Peyer's patch (tissue), 4 donors: Measurements from ENCODE around the gene FGD5. TPM values are rescaled to one million over a fixed set of nuclear protein-coding genes. Genes with fewer than 3 reads are reported as not detected.

Experiments used
- DNase-seq, 3 donors: peaks; one replicate each; pipeline ENCODE4 v3.0.0-alpha.2; 2017 to 2019
- H3K27ac ChIP-seq, 4 donors: fragments of 200-600 bp; sonication (generic); one replicate each; pipeline ENCODE4 v1.5.1; 2016 to 2019
- H3K27me3 ChIP-seq, 2 donors: fragments of 200-600 bp; sonication (generic); one replicate each; pipeline ENCODE4 v1.5.1; 2019
- H3K36me3 ChIP-seq, 3 donors: fragments of 200-600 bp; sonication (generic); one replicate each; pipeline ENCODE4 v1.5.1; 2016 to 2019
- H3K4me1 ChIP-seq, 4 donors: fragments of 200-600 bp; sonication (generic); one replicate each; pipeline ENCODE4 v1.5.1; 2016 to 2019
- H3K4me3 ChIP-seq, 4 donors: fragments of 200-600 bp; sonication (generic); 1 replicate in 3 of 4; 2 replicates in 1 of 4; pipeline ENCODE4 v1.5.1; 2016 to 2019; ENCODE audit warnings: mild to moderate bottlenecking in 1 of 4
- H3K9me3 ChIP-seq, 4 donors: fragments of 200-600 bp; sonication (generic); one replicate each; pipeline ENCODE4 v1.5.1; 2016 to 2019; ENCODE audit warnings: mild to moderate bottlenecking in 1 of 4
- POLR2A ChIP-seq, 2 donors: fragments of 450-650 bp; IDR thresholded peaks; one replicate each; pipeline ENCODE4 v1.5.1; 2017; ENCODE audit warnings: antibody characterized with exemption in 2 of 2, mild to moderate bottlenecking in 2 of 2, moderate library complexity in 2 of 2
- total RNA-seq, 4 donors: library from RNA; depleted of rRNA; stranded (reverse); fragments of >200 nt; gene quantifications; one replicate each; pipeline ENCODE4 v1.1.0, GENCODE V29; 2016
- TF ChIP-seq, protein P1 (sequence below), 6 experiments: fragments of 450-650 bp in 4 of 6; fragments of 200-600 bp in 2 of 6; sonication (generic) in 1 of 6; IDR thresholded peaks; one replicate each; pipeline ENCODE4 v1.5.1; 2017 to 2019; ENCODE audit warnings: antibody characterized with exemption in 6 of 6, mild to moderate bottlenecking in 3 of 6, moderate library complexity in 1 of 6

FGD5 gene
- total RNA-seq, 4 donors from 2014 or later, result 8.6 to 65.2 (median 18.1) TPM

DNA sequence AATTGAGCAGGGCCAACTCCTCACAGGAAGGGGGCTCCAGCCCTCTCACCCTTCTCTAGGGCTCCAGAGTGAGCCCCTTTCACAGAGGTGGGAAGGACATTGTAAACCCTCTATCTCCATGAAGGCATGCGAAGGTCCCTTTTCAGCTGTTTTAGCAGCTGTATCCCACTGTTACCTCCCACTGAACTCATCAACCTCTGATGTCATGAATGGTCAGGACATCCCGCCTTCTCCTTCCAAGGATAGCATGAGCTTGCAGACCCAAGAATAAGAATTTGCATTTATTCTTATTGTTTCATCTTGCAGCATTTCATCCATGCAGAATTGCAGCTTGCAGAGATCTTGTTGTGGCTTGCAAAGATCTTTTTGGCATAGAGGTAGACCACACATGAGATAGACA lies 24.3 kb upstream of the FGD5 start:
- Histone ChIP-seq H3K4me3 (no peak overlapping the region), H3K36me3 (no peaks in the 10 kb centered on the region), H3K9me3 (no peaks in the 10 kb centered on the region), H3K4me1 (peaks cover 0 to 16% (median 0%) of the 10 kb centered on the region in 4 donors), H3K27me3 (no peaks in the 10 kb centered on the region), H3K27ac (no peak overlapping the region)
- TF ChIP-seq POLR2A (IDR thresholded peaks at IDR 0.05), result no peak
- TF ChIP-seq, protein P1, sequence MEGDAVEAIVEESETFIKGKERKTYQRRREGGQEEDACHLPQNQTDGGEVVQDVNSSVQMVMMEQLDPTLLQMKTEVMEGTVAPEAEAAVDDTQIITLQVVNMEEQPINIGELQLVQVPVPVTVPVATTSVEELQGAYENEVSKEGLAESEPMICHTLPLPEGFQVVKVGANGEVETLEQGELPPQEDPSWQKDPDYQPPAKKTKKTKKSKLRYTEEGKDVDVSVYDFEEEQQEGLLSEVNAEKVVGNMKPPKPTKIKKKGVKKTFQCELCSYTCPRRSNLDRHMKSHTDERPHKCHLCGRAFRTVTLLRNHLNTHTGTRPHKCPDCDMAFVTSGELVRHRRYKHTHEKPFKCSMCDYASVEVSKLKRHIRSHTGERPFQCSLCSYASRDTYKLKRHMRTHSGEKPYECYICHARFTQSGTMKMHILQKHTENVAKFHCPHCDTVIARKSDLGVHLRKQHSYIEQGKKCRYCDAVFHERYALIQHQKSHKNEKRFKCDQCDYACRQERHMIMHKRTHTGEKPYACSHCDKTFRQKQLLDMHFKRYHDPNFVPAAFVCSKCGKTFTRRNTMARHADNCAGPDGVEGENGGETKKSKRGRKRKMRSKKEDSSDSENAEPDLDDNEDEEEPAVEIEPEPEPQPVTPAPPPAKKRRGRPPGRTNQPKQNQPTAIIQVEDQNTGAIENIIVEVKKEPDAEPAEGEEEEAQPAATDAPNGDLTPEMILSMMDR (IDR thresholded peaks at IDR 0.05), result no peak
- DNase-seq, result peak in 1 of 3 donors; percentile 24

DNA sequence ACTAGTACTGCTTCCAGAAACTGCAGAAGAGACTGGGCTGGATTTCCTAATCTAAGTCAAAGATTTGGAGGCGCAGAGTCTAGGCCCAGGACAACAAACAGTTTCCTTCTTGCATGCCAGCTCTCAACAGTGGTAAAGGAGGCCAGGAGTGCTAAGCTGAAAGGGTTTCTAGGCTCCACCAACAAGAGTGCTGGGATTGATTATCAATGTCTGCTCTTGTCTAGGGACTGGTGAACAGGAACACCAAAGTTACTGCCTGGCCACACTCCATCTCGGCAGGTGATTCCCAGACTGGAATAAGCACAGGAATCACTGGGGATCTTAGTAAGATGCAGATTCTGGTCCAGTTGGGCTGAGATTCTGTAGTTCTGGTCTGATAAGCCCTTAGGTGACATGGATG lies 22.8 kb upstream of the FGD5 start:
- H3K27me3 ChIP-seq, result no peaks in the 10 kb centered on the region
- H3K4me1 ChIP-seq, result peaks cover 0 to 16% (median 0%) of the 10 kb centered on the region in 4 donors
- H3K27ac ChIP-seq, result no peak overlapping the region
- peak in 1 of 3 donors; percentile 15 for DNase-seq
- TF ChIP-seq POLR2A (IDR thresholded peaks at IDR 0.05), result no peak
- TF ChIP-seq, protein P1 (IDR thresholded peaks at IDR 0.05), result no peak
- H3K36me3 ChIP-seq, result no peaks in the 10 kb centered on the region
- H3K9me3 ChIP-seq, result no peaks in the 10 kb centered on the region
- no peak overlapping the region for H3K4me3 ChIP-seq

DNA sequence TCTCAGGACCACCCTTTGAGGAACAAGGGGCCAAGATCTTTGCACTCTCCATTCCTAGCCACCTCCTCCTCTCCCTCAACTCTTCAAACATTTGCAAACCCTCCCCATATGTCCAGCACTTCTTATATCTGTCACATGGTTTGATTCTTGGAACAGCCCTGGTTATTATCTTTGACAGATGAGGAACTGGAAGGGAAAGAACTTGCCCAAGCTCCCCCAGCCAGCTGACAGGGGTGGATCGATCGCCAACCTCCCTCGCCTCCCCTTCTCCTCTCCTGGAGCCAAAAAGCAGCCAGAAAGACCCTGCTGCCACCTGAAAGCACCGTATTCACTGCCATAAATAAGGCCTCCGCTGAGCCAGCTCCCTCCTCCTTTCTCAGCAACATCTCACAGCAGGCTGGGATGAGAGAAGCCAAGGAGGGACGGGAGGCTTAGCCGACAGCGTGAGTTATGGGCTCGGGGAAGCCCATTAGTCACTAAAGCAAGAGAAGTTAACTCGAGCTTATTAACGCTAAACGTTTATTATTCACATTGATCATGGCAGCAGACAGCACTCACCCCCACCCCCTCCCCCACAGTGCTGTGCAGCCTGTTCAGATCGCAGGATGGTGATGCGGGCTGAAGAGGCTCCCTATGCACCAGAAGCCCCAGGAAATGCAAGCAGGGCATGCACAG lies 22.2 kb upstream of the FGD5 start:
- no peak overlapping the region for H3K4me3 ChIP-seq
- no peaks in the 10 kb centered on the region for H3K36me3 ChIP-seq
- H3K4me1 ChIP-seq, result peaks cover 0 to 16% (median 0%) of the 10 kb centered on the region in 4 donors
- TF ChIP-seq POLR2A (IDR thresholded peaks at IDR 0.05), result no peak
- TF ChIP-seq, protein P1 (IDR thresholded peaks at IDR 0.05), result no peak
- DNase-seq, result peak in 1 of 3 donors; percentile 33
- no peaks in the 10 kb centered on the region for H3K27me3 ChIP-seq
- H3K9me3 ChIP-seq, result no peaks in the 10 kb centered on the region
- no peak overlapping the region for H3K27ac ChIP-seq

DNA sequence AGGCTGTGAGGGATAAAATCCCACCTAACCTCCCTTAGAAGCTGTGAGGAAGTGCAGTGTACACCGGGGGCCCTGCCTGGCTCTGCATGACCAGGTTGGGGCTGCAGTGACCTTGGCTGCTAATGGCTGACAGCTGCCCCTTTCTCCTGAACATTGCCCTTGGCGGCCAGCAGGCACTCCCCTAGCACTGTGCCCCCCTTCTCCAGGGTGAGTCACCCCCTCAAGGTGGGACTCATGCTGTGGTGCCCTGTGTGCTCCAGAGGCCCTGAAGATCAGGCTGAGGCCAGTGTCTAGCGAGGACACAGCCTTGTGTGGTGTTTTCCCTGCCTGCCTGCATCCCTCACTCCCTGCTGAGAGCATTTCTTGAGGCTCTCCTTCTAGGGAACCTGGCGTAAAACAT lies 21.0 kb upstream of the FGD5 start:
- H3K4me1 ChIP-seq, result peaks cover 0 to 25% (median 4%) of the 10 kb centered on the region in 4 donors
- H3K36me3 ChIP-seq, result no peaks in the 10 kb centered on the region
- no peak overlapping the region for H3K27ac ChIP-seq
- DNase-seq, result peak in 1 of 3 donors; percentile 28
- TF ChIP-seq, protein P1 (IDR thresholded peaks at IDR 0.05), result no peak
- no peak for TF ChIP-seq POLR2A (IDR thresholded peaks at IDR 0.05)
- no peaks in the 10 kb centered on the region for H3K27me3 ChIP-seq
- H3K9me3 ChIP-seq, result no peaks in the 10 kb centered on the region
- H3K4me3 ChIP-seq, result no peak overlapping the region

DNA sequence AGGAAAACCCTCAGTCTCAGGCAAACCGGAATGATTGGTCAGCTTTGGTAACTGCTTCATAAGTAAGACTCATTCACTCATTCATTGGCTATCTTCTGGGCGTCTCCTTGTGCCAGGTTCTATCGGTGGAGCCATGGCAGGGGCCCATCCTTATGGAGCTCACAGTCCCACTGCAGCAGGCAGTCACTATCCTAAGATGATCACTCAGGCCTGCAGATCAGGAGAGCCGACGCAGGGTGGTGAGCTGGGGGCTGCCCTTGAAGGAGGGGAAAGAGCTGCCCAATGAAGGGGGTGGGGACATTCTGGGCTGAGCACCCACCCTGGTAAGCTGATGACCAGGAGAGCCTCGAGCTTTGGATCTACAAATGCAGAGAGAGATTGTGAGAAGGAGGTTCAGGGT lies 20.5 kb upstream of the FGD5 start:
- TF ChIP-seq, protein P1 (IDR thresholded peaks at IDR 0.05), result no peak
- no peak for TF ChIP-seq POLR2A (IDR thresholded peaks at IDR 0.05)
- H3K36me3 ChIP-seq, result no peaks in the 10 kb centered on the region
- H3K4me1 ChIP-seq, result peaks cover 0 to 25% (median 7%) of the 10 kb centered on the region in 4 donors
- no peaks in the 10 kb centered on the region for H3K27me3 ChIP-seq
- H3K4me3 ChIP-seq, result no peak overlapping the region
- DNase-seq, result peak in 1 of 3 donors; percentile 33
- no peaks in the 10 kb centered on the region for H3K9me3 ChIP-seq
- peak overlapping the region in 1 of 4 donors; percentile 76 for H3K27ac ChIP-seq
